Endothelial cell of umbilical vein (primary cell): ENCODE measurements around the gene ZDHHC3. TPM values are rescaled to one million over a fixed set of nuclear protein-coding genes. Genes with fewer than 3 reads are reported as not detected.

Source experiments
- BruUV-seq: library from RNA; stranded (reverse); fragments of 400-500 nt; replicated peaks from 2 replicates; lab custom pipeline; 2021; lab: Mats Ljungman, UMichigan
- CTCF ChIA-PET: fragments of 300-600, 350-600 bp; sonication (Branson Sonifier 250); formaldehyde crosslinking; loops from one replicate; lab custom pipeline; 2021; ENCODE audit warnings: antibody characterized with exemption, inconsistent platforms; lab: Charles Lee
- POLR2A ChIA-PET: fragments of 300-600, 350-600 bp; sonication (Branson Sonifier 250); formaldehyde crosslinking; loops from one replicate; lab custom pipeline; 2021; ENCODE audit warnings: antibody characterized with exemption, inconsistent platforms; lab: Charles Lee
- DNase-seq: peaks from one replicate; pipeline ENCODE4 v3.0.0-alpha.2; 2011; ENCODE audit warnings: low read depth, low spot score
- FAIRE-seq: peaks from 2 replicates; lab custom pipeline; 2011; peaks lifted over from hg19 to GRCh38; lab: Jason Lieb, UNC
- H2AFZ ChIP-seq: 2 replicates; pipeline ENCODE4 v1.6.0; 2012; ENCODE audit warnings: low read depth, low read length, control low read depth, inconsistent platforms
- H3K27ac ChIP-seq: 2 replicates; pipeline ENCODE4 v1.5.1; 2011; ENCODE audit warnings: low read depth, mild to moderate bottlenecking, control low read depth, low read length, moderate library complexity; ENCODE audit not compliant: insufficient read depth
- H3K27me3 ChIP-seq, 2 experiments: 2 replicates each; pipeline versions ENCODE4 v1.6.0 to v1.6.1; 2011; ENCODE audit warnings: low read length in 2 of 2, mixed read lengths in 1 of 2; ENCODE audit not compliant: control insufficient read depth in 2 of 2, insufficient read depth in 2 of 2
- H3K36me3 ChIP-seq, 2 experiments: 2 replicates in 1 of 2; 3 replicates in 1 of 2; pipeline ENCODE4 v1.5.1; 2011; ENCODE audit warnings: low read length in 2 of 2, mild to moderate bottlenecking in 1 of 2, moderate library complexity in 1 of 2; ENCODE audit not compliant: control insufficient read depth in 2 of 2, insufficient read depth in 2 of 2; ENCODE audit errors: extremely low read depth in 1 of 2
- H3K4me1 ChIP-seq: 3 replicates; pipeline ENCODE4 v1.5.1; 2011; ENCODE audit warnings: mild to moderate bottlenecking, low read length; ENCODE audit not compliant: control insufficient read depth, insufficient read depth; ENCODE audit errors: extremely low read depth
- H3K4me2 ChIP-seq: 2 replicates; pipeline ENCODE4 v1.6.1; 2011; ENCODE audit warnings: low read length, control low read depth, mixed read lengths; ENCODE audit not compliant: insufficient read depth
- H3K4me3 ChIP-seq, 3 experiments: fragments of 200-600 bp in 1 of 3; sonication (generic), shearing (Covaris generic) in 1 of 3; replicated peaks in 1 of 3; 2 replicates each; pipeline ENCODE4 v1.5.1; 2011 to 2016; ENCODE audit warnings: control low read depth in 3 of 3, low read length in 3 of 3, mild to moderate bottlenecking in 2 of 3, inconsistent platforms in 1 of 3, low read depth in 1 of 3, moderate library complexity in 1 of 3; ENCODE audit not compliant: insufficient read depth in 1 of 3
- H3K79me2 ChIP-seq: 2 replicates; pipeline ENCODE4 v1.6.0; 2012; ENCODE audit warnings: low read length, inconsistent platforms; ENCODE audit not compliant: control insufficient read depth, insufficient read depth
- H3K9ac ChIP-seq: replicated peaks from 2 replicates; pipeline ENCODE3; 2011; ENCODE audit warnings: low read length, control low read depth; ENCODE audit not compliant: insufficient read depth; ENCODE audit errors: extremely low read depth
- H3K9me1 ChIP-seq: replicated peaks from 3 replicates; pipeline ENCODE4 v1.6.0; 2011; ENCODE audit warnings: mild to moderate bottlenecking, low read length; ENCODE audit not compliant: control insufficient read depth, insufficient read depth; ENCODE audit errors: extremely low read depth
- H3K9me3 ChIP-seq: replicated peaks from 2 replicates; pipeline ENCODE4 v1.5.1; 2012; ENCODE audit warnings: low read length, inconsistent platforms; ENCODE audit not compliant: control insufficient read depth, insufficient read depth
- H4K20me1 ChIP-seq: replicated peaks from 2 replicates; pipeline ENCODE3; 2011; ENCODE audit warnings: mild to moderate bottlenecking, low read length; ENCODE audit not compliant: control insufficient read depth, insufficient read depth; ENCODE audit errors: extremely low read depth
- CTCF ChIP-seq, 2 donors: IDR thresholded peaks; 1 replicate in 1 of 2; 2 replicates in 1 of 2; pipeline ENCODE4 v1.5.1; 2011; ENCODE audit warnings: low read length in 2 of 2, mild to moderate bottlenecking in 2 of 2, moderate library complexity in 2 of 2, control low read depth in 1 of 2, inconsistent platforms in 1 of 2, low read depth in 1 of 2; ENCODE audit not compliant: insufficient read depth in 1 of 2; ENCODE audit errors: extremely low read depth in 1 of 2
- EZH2 ChIP-seq: IDR thresholded peaks from 2 replicates; pipeline ENCODE4 v1.6.1; 2012; ENCODE audit warnings: borderline replicate concordance, low read depth, mild to moderate bottlenecking, moderate library complexity, low read length, inconsistent platforms; ENCODE audit not compliant: severe bottlenecking
- FOS ChIP-seq: IDR thresholded peaks from 2 replicates; pipeline ENCODE4 v1.6.1; 2011; ENCODE audit warnings: mild to moderate bottlenecking, low read length, moderate library complexity, borderline replicate concordance; ENCODE audit not compliant: insufficient read depth
- GATA2 ChIP-seq: IDR thresholded peaks from 2 replicates; pipeline ENCODE4 v1.7.0; 2011; ENCODE audit warnings: low read depth, mild to moderate bottlenecking, moderate library complexity, mixed read lengths, low read length; ENCODE audit not compliant: insufficient read length, insufficient read depth
- JUN ChIP-seq: IDR thresholded peaks from 2 replicates; pipeline ENCODE4 v1.6.1; 2011; ENCODE audit warnings: borderline replicate concordance, low read depth; ENCODE audit not compliant: insufficient read length, insufficient read depth
- MAX ChIP-seq: IDR thresholded peaks from 2 replicates; pipeline ENCODE4 v1.6.1; 2011; ENCODE audit not compliant: insufficient read depth, insufficient read length
- MYC ChIP-seq: IDR thresholded peaks from one replicate; pipeline ENCODE4 v1.6.1; 2011; ENCODE audit warnings: mild to moderate bottlenecking, low read depth, low read length
- POLR2A ChIP-seq: IDR thresholded peaks from 2 replicates; pipeline ENCODE4 v1.6.1; 2012; ENCODE audit warnings: low read depth, mild to moderate bottlenecking, control low read depth, low read length
- POLR2AphosphoS5 ChIP-seq: IDR thresholded peaks from 2 replicates; pipeline ENCODE4 v1.6.1; 2012; ENCODE audit warnings: low read depth, mild to moderate bottlenecking, control low read depth, low read length, moderate library complexity; ENCODE audit not compliant: insufficient read depth
- dilution Hi-C: fragments of 300-500 bp; cut with MboI; formaldehyde crosslinking; loops from one replicate; pipeline ENCODE4 v1.15.0; 2019; ENCODE audit warnings: low sequenced_read_pairs; ENCODE audit not compliant: extremely low pct_ligation_motif_present
- intact Hi-C: fragments of 100-400 bp; cut with micrococcal nuclease; formaldehyde crosslinking; loops from one replicate; pipeline ENCODE4 v1.10.0; 2022
- polyA plus RNA-seq, 4 experiments: library from polyadenylated mRNA; depleted of rRNA in 3 of 4; stranded (reverse) in 3 of 4; unstranded in 1 of 4; fragments of >200 nt; gene quantifications; 2 replicates each; pipeline versions ENCODE4 v1.2.1 to v1.2.3, GENCODE V29; 2011 to 2012; ENCODE audit warnings: missing spikeins in 1 of 4
- total RNA-seq: library from RNA; stranded (reverse); gene quantifications from 2 replicates; pipeline ENCODE4 v1.2.3, GENCODE V29; 2021

ZDHHC3 gene
- total and polyA plus RNA-seq, 2 donors (not counting 3 experiments of a cell fraction or from before 2014, with no cell fraction given), result 62.4 to 97.1 TPM

- H3K4me1 ChIP-seq, result peaks cover 3% of the 10 kb centered on the region
- no peak for FAIRE-seq
- no peak for DNase-seq
- peaks cover 29% of the 10 kb centered on the region for H3K79me2 ChIP-seq
- H3K4me2 ChIP-seq, result no peak overlapping the region
- CTCF ChIA-PET, result no interaction called here
- dilution Hi-C loops (no loop called here), intact Hi-C loops (no loop called here)
- H3K27me3 ChIP-seq, result no peaks in the 10 kb centered on the region
- no peaks in the 10 kb centered on the region for H4K20me1 ChIP-seq
- TF ChIP-seq POLR2AphosphoS5 (no peak), CTCF (IDR thresholded peaks at IDR 0.05; ENCODE audit: extremely low read depth in 1 of 2, insufficient read depth in 1 of 2, low read depth in 1 of 2, low read length in 2 of 2) (no peak), GATA2 (no peak), FOS (no peak), JUN (no peak), MYC (no peak), POLR2A (no peak), EZH2 (no peak), MAX (no peak)
- no peaks in the 10 kb centered on the region for H3K9me1 ChIP-seq
- H3K36me3 ChIP-seq, result peaks cover 0 to 5% of the 10 kb centered on the region in 2 experiments
- no peak overlapping the region for H3K9ac ChIP-seq
- H3K9me3 ChIP-seq, result no peaks in the 10 kb centered on the region
- no peak overlapping the region for H3K27ac ChIP-seq
- no peak overlapping the region for H3K4me3 ChIP-seq
- POLR2A ChIA-PET, result no interaction called here
- no TSS peak for BruUV-seq
- H2AFZ ChIP-seq, result no peak overlapping the region
These were observed 14.1 kb downstream of the ZDHHC3 start for GRCh38 chr3:44961888-44962287.
